Suppressor macrophage (primary cell): Measurements from ENCODE around the gene HES5.

Experiments used
- DNase-seq, 4 experiments: peaks; one replicate each; pipeline ENCODE4 v3.0.0-alpha.2; 2020 to 2022

Gene HES5

DNA sequence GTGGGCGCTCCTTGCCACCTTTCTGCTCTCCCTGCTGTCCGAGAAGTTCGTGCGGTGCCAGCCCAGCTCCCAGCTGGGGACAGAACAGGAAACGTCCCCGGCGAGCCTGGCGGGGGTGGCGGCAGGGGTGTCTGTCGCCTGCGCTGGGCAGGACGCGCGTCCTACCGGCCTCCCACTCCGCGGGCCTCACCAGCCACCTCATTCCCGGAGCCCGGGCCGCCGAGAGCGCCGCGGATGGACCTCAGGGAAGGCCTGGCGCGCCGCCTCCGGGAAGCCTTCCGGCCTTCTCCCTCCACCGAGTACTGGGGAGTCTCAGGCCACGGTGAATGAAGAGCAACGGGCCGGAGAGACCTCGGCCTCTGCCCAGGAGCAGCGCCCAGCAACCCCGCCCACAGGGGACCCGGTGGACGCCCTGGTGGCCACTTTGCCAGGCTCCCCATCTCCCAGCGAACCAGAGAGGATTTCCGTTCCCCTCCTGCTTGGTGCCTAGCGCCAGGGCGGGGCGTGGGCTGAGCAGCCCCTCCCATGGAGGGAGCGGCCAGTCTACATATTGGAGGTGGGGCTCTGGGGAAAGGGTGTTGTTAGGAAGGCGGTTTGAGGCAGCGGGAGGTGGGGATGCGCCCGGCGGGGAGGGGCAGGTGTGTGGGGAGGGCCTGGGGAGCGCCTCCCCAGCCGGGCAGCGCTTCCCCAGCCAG, 16.6 kb upstream of the HES5 start:
- DNase-seq, result peak; percentile 92 to 97 (median 96)

DNA sequence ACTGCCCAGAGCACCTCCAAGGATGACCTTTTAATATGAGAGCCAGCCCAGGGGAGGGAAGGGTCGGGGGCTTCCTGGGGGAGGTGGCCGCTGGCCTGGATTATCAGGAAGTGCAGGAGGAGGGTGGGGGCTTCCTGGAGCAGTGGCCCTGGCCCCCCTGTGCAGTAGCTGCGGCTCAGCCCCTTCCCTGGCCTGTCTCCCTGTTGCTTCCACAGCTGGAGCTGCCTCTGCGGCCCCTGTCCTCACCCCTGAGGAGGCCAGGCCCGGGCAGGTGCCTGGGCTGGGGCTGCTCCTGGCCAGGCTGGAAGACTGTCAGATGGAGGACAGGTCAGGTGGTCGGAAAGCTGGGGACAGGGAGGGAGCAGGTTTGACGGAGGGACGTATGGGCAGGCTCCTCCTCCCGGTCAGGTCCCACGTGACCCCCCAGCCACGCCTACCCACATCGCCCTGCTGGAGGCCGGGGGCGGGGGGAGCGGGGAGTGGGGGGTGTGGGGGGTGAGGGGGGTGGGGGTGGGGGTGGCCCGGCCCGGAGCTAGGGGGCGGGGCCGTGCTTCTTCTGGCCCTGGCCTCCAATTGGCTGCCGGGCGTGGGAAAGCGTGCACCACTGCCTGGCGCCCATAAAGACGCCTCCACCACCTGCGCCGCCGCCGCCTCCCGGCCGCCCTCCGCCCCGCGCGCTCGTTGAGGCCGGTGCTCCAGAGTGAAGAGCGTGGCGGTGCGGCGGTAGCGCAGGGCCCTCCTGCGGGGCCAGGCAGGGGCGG, 15.9 kb upstream of the HES5 start:
- peak; percentile 84 to 96 (median 90) for DNase-seq

DNA sequence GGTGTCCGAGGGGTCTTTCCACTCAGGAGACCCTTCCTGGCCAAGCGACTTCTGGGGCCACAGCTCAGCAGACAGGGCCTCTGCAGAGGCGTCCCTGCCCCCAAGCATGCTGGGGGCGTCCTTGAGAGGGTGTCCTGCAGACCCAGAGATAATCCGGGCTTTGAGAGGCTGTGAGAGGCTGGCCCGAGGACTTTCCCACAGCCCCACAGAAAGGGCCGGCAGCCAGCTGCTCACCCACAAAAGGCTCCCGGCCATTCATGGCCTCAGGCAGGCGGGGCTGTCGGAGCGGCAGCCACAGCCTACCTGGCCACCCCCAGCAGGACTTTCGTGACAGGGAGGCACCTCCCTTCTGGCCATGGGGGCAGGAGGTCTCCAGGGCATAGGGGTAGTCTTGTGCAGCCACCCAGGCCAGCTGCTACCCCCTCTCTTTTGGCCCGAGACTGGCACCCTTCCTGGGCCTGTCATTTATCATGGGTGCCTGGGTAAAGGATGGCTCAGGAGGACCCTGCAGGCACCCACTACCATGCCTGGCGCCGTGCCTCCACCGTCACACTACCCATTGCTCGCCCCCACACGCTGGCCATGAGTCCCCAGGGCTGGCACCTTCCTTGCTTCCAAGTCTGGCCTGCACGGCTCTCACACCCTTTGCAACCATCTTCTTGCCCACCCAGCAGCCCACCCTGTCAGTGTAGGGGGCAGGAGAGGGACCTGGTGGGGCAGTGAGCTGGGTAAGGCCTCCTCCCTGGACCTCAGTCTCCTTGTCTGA, 15.0 kb upstream of the HES5 start:
- no peak for DNase-seq

DNA sequence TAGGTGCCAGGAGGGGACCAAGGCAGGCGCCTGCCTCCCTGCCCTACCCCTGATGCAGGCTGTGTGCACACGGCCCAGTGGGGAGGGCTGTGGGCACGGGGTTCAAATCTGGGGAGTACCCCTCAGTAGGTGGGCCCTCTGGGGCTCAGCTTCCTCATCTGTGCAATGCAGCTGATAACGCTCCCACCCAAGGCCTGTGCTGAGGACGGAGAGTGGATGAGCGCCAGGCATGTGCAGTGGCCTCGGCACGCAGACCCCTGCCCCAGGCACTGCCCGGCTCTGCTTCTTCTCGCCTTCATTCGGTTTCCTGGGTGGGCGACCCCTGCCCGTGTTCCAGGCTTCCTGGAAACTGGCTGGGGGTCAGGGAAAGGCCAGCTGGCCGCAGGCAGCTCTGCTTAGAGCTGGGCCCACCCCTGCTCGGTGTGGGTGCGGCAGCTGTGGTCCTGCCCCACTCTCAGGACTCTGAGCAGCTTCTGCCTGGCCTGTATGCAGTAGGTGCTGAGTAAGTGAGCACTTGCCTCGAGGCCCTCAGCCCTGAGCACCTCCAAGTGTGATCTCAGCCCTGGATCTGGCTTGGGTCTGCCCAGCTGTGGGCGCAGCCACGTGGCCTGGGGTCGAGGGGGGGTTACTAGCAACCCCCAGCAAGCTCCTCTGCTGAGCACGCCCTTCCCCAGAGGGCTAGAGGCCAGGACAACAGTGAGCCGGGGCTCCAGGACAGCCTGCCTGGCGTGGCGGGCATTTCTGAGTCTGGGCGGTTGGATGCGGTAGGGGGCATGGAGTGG, 14.2 kb upstream of the HES5 start:
- DNase-seq, result no peak

DNA sequence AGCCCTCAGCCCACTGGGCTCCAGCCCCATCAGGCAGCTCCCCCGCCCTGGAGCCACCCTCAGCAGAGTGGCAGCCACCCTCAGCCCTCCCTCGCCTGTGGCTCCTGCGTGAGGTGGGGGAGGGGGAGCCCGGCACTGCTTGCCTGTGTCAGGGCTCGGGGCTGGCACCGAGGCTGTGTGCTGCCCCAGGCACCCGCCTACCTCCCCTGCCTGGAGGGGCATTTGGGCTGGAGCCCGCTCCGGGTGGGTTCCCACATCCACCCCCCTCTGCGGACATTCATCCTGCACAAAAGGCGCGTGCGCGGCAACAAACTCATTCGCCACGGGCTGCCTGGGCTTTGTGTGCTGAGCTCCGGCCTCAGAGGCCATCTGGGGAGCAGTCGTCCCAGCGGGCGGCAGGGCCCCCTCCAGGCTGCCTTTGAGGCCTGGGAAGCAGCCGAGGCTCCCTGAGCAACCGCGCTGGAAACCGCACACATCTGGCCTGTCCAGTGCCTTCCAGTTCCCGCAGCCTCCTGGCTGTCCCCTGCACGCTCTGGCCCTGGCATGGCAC, 13.6 kb upstream of the HES5 start:
- no peak for DNase-seq

DNA sequence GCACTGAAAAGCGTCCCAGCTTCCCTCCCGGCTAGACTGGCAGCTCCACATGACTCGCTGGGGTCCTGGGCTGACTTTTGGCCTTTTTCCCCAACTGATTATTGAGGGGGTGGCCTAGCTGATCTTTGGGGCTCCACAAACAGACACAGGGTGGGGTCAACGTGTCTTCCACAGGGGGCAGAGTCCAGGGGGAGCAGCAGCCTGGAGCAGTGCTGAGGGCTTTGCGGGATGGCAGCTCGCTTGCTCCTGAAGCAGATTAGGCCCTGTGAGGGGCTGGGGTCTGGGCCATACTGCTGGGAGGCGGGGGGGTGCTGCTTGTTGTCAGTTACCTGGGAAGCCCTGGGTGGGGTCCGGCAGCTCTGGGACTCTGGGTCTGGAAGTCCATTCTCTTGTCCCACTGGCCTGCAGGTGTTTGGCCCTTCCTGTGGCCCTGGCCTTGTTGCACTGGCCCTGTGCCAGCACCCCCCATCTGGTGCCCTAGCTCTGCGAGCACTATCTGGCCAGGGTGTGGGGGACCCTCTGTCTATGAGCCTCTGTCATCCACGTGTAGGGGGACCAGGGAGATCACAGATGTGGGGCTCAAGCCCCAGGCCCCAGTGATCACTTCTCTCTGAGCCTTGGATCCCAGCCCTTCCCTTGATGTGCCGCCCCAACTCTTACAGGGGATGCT, 12.3 kb upstream of the HES5 start:
- DNase-seq, result no peak

DNA sequence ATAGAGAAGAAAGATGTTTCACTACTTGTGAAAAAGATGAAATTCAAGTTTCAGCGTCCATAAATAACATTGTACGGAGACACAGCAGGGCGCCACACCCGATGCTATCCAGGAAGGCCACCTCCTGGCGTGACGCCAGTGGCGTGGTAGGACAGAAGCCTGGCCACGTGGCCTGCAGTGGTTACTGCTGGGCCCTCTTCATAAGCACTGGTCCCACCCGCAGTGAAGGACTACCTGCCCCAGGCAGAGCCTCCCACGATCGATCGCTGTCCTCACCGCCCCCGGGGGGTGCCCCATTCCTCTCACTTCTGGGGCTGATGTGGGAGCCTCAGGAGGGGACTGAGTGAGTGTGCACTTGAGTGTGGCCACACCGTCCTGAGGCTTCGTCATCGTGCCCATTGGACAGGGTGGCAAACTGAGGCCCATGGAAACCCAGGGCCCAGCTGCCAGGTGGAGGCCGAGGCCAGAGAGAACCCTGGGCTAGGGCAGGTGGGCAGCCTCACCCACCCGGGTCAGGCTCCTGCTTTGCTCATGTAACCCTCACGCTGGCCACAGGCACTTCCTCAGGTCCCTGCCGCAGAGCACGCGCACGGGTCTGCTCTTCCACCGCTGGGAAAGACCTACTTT, 11.7 kb upstream of the HES5 start:
- no peak for DNase-seq

DNA sequence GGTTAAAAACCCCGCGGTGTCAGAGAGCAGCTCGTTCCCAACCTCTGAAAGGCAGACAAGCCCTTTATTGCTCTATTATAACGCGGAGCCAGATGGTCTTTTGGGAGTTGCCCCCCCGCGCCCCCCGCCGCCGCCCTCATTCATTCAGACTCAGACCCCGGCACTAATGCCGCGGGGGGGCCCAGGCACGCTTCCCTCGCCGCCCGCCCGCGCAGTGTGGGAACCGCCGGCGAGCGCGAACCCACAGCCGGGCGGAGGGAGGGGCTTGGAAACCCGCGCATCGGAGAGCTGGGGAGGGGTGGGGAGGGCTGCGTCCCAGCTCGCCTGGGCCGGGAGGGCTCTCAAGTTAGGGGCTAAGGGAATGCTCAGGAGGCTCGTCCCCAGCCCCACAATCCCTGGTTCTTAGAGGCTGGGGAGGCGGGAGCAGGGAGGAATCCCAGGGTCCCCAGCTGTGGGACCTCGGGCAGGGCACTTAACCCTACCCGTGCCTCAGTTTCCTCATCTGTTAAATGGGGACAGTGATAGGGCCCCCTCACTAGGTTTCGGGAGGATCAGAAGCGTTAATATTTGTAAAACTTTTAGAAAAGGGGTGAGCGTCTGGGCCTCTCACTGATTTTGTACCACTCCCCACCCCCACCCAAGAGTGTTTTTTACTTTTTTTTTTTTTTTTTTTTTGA, 10.9 kb upstream of the HES5 start:
- DNase-seq, result no peak

DNA sequence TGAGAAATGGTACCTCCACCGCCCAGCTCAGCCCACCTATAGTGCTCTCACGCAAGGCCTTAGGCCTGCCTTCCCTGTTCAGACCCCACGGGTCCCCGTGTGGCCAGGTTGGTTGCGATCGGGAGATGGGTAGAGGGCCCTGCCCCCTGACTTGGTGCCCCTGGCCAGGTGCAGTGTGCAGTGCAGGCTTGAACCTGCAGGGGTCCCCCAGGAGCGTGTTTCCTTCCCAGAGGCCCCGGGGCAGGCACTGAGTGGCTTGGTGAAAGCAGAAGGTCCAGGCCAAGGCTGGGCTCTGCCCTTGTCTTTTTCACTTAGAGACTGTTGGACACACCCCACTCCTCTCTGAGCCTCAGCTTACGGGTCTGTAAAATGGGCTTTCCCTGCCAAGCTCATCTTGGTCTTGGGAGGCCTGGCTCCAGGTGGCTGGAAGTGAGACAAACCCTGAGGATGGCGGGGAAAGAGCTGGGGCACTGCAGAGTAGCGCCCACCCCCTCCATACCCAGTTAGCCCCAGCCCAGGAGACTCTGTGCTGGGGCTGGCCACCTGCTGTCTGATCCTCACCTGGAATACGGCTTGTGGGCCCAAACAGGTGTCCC, 9.3 kb upstream of the HES5 start:
- DNase-seq, result peak in 3 of 4 experiments; percentile 28 to 50 (median 37)

DNA sequence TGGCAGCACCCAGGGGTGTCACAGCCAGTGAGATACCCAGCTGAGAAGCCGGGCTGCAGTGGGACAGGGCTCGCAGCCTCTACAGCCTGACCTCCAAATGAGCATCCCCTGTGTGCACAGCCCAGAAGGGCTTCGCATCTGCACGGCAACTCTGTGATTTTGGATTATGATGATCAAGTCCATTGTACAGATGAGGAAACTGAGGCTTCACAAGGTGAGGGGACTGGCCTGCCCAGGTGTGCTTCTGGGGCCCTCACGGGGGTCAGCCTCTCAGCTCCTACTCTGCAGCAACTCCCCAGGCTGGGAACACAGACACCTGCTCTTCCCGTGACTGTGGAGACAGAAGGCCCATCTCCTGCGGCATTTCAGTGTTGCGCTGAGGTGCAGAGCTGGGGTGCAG, 8.8 kb upstream of the HES5 start:
- DNase-seq, result no peak

DNA sequence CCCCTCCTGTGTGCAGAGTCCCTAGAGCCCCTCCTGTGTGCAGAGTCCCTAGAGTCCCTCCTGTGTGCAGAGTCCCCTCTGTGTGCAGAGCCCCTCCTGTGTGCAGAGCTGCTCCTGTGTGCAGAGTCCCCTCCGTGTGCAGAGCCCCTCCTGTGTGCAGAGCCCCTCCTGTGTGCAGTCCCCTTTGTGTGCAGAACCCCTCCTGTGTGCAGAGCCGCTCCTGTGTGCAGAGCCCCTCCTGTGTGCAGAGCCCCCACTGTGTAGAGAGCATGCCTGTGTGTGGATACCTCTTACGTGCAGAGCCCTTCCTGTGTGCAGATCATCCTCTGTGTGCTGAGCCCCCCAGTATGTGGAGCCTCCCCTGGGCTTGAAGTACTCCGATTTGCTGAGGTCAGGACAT, 8.3 kb upstream of the HES5 start:
- no peak for DNase-seq

DNA sequence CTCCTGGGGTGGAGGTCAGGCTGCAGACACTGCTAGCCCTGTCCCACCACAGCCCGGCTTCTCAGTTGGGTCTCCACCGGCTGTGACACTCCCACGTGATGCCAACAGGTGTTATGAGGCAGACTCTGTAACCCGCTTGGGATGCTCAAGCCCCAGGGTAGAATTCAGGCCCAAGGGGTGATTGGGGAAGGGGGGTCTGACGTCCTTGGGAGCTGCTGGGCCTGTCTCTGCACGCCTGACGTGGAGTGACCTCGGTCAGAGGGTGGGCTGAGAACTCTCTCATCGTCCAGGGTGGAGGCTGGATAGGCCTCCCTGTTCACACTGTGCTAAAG, 7.7 kb upstream of the HES5 start:
- DNase-seq, result no peak

DNA sequence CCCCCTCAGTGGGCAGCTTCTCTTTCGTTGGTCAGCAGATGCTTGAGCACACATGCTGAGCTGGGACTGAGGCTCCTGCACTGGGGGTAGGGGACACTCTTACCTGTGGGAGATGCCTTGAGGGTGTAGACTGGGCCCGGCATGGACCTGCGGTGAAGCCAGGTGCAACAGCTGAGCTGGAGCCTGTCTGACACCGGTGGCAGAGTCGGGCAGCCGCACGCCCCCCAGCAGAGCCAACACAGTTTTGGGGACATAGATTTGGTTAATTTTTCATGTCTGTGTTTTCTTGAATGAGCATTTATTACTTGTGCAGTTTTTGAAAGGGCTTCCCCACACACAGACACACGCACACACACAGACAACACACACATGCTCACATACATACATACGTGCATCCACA, 5.9 kb upstream of the HES5 start:
- DNase-seq, result no peak

DNA sequence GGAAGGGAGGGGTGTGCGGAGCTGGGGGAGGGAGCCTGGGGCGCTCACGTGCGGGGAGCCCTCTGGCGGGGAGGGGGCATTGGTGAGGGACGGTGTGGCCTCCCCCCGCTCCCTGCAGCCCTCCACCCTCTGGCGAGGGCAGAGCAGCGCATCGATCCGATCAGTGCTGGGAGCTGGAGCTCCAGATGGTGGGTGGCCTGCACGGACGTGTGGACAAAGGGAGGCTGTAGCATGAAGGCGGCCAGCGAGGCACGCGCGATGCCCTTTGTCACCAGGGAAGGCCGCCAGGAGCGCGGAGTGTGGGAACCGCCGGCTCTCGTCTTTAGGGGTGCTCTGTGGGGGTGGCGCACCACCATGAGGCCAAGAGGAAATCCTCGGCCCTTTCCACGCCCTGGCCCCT, 5.4 kb upstream of the HES5 start:
- no peak for DNase-seq

DNA sequence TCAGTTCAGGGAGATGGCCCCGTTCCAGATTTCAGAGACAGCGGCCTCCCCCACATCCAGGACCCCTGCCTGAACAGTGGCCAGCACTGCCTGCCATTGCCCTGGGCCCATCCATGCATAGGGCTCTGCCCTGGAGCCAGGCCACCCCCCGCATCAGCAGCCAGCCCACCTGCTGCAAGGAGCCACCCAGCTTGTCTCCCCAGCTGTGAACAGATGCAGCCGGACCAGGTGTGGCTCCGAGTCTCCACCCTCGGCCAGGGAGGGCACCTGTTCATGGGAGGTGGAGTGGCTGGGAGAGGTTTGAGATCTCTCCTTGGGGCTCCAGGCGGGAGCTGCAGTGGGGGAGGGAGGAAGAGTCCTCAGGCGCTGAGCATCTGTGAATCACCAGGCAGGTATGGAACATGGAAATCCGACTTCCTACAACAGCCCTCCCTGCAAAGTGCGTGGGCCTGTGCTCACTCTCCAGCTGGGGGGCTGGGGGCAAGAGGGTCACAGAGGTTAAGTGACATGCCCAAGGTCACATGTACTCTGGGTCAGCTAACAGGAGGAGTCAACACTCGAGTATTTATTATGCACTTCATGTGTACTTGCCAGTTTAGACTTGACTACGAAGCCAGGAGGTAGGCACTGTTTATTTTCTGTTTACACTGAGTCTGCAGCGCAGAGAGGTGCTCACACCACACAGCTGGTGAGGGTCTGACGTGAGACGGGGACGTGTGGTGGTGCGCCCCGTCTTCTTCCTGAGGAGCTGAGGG, 4.8 kb upstream of the HES5 start:
- no peak for DNase-seq

DNA sequence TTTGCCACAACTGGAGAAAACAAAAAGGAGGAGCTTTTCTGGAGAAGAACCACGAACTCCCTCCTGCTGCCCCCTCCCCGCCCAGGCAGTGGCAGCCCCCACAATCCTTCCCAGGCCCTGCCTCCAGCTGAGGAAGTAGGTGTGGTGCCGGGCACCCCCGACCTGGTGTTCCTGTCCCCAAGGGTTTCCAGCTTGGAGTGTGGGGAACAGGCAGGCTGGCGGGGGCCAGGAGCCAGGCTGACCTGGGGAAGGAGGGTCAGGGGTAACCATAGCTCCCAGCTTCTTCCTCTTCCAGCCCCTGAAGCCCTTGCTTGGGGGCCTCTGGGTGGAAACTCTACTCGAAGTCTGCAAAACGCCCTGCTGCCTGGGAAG, 4.2 kb upstream of the HES5 start:
- DNase-seq, result no peak

DNA sequence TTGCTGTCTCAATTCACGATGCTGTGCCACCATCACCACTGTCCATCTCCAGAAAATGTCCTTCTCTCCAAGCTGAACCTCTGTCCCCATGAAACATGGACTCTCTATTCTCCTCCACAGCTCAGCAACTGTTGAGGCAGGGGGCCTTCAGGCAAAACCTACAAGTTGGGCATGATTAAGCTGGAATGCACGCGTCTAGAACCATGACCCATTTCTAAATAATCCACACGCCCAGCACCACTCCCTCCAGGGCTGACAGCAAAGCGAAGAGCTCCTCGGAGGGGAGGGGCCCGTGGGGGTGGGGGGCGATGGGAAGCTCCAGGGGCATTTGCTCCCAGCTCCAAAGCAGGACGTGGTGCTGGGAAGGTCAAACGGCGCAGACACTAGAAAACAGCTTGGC, 3.3 kb upstream of the HES5 start:
- DNase-seq, result no peak

DNA sequence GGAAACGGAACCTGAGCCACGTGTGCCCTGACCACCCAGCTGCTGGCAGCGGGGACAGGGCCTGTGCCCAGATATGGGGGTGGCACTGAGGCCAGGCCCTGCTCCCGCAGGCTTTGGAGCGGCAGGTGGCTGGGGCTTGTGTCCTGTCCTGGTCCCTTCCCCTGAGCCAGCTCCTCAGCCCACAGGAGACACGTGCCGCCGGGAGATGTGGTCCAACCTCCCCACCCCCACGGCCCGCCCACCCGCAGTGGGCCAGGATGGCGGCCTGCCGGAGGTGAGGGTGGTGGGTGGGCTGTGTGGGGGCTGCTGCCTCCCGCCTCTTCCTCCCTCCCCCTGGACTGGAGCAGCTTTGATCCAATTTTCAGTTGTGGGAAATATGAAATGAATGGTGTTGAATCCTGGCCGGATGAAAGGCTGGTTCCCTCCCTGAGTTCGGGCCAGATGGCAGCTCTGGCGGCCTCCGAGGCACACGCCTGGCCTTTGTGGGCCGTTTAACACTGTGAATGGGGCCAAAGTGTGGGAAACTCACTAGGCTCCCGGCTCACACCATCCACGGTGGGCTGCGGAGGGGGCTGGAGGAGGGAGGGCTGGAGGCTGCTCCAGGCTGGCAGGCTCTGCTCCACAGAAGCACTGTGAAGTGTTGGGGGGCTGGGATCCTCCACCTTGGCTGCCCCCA, 2.6 kb upstream of the HES5 start:
- DNase-seq, result no peak
